H9 (cell line): ENCODE measurements around the gene ELFN2. TPM values are rescaled to one million over a fixed set of nuclear protein-coding genes. Genes with fewer than 3 reads are reported as not detected.

Experiments
- DNase-seq: peaks from one replicate; pipeline ENCODE4 v3.0.0-alpha.2; 2017
- H2AFZ ChIP-seq: one replicate; pipeline ENCODE4 v1.6.1; 2013; ENCODE audit warnings: mild to moderate bottlenecking, low read length, control low read depth, moderate library complexity
- H2AK5ac ChIP-seq: 2 replicates; pipeline ENCODE4 v1.6.1; 2013; ENCODE audit warnings: low read length, control low read depth, mixed read lengths; ENCODE audit not compliant: insufficient read length
- H2BK120ac ChIP-seq: one replicate; pipeline ENCODE4 v1.6.1; 2013; ENCODE audit warnings: low read depth, mild to moderate bottlenecking, low read length, control low read depth, inconsistent platforms; ENCODE audit not compliant: poor library complexity, severe bottlenecking
- H2BK12ac ChIP-seq: 2 replicates; pipeline ENCODE4 v1.6.1; 2013; ENCODE audit warnings: low read length, control low read depth, mixed read lengths, low read depth; ENCODE audit not compliant: insufficient read length
- H2BK15ac ChIP-seq: 2 replicates; pipeline ENCODE4 v1.6.1; 2013; ENCODE audit warnings: low read depth, low read length, control low read depth
- H2BK20ac ChIP-seq: one replicate; pipeline ENCODE4 v1.6.1; 2013; ENCODE audit warnings: low read depth, mild to moderate bottlenecking, low read length, control low read depth, inconsistent platforms; ENCODE audit not compliant: poor library complexity, severe bottlenecking
- H2BK5ac ChIP-seq: 2 replicates; pipeline ENCODE4 v1.6.1; 2013; ENCODE audit warnings: low read length, control low read depth, mixed read lengths; ENCODE audit not compliant: insufficient read length
- H3K14ac ChIP-seq: 2 replicates; pipeline ENCODE4 v1.6.1; 2013; ENCODE audit warnings: low read length, control low read depth; ENCODE audit not compliant: insufficient read depth
- H3K18ac ChIP-seq: 2 replicates; pipeline ENCODE4 v1.6.1; 2013; ENCODE audit warnings: low read depth, mild to moderate bottlenecking, mixed read lengths, low read length, control low read depth; ENCODE audit not compliant: insufficient read length
- H3K23ac ChIP-seq: 2 replicates; pipeline ENCODE4 v1.6.1; 2013; ENCODE audit warnings: low read length, control low read depth, mixed read lengths, low read depth; ENCODE audit not compliant: insufficient read length
- H3K23me2 ChIP-seq: 2 replicates; pipeline ENCODE4 v1.6.1; 2013; ENCODE audit warnings: low read depth, mild to moderate bottlenecking, mixed read lengths, low read length, control low read depth; ENCODE audit not compliant: insufficient read length, poor library complexity, severe bottlenecking
- H3K27ac ChIP-seq: 2 replicates; pipeline ENCODE4 v1.5.1; 2013; ENCODE audit warnings: low read length, control low read depth, mixed read lengths, low read depth; ENCODE audit not compliant: insufficient read length
- H3K27me3 ChIP-seq: 2 replicates; pipeline ENCODE4 v1.6.1; 2013; ENCODE audit warnings: low read length, control low read depth, inconsistent platforms; ENCODE audit not compliant: insufficient read depth
- H3K4ac ChIP-seq: 2 replicates; pipeline ENCODE4 v1.6.1; 2013; ENCODE audit warnings: low read depth, mild to moderate bottlenecking, control low read depth, inconsistent platforms, low read length, moderate library complexity
- H3K4me1 ChIP-seq: 2 replicates; pipeline ENCODE4 v1.6.1; 2013; ENCODE audit warnings: low read length, control low read depth, inconsistent platforms; ENCODE audit not compliant: insufficient read depth
- H3K4me2 ChIP-seq: 2 replicates; pipeline ENCODE4 v1.6.1; 2013; ENCODE audit warnings: low read length, control low read depth, mixed read lengths; ENCODE audit not compliant: insufficient read length, insufficient read depth
- H3K56ac ChIP-seq: 2 replicates; pipeline ENCODE4 v1.6.1; 2013; ENCODE audit warnings: low read depth, mild to moderate bottlenecking, mixed read lengths, low read length, control low read depth; ENCODE audit not compliant: insufficient read length
- H3K79me1 ChIP-seq: 2 replicates; pipeline ENCODE4 v1.6.1; 2013; ENCODE audit warnings: low read depth, mild to moderate bottlenecking, moderate library complexity, low read length, control low read depth, inconsistent platforms; ENCODE audit not compliant: insufficient read depth, poor library complexity, severe bottlenecking
- H3K79me2 ChIP-seq: 2 replicates; pipeline ENCODE4 v1.6.1; 2013; ENCODE audit warnings: low read length, control low read depth, inconsistent platforms; ENCODE audit not compliant: insufficient read depth
- H3K9ac ChIP-seq: 2 replicates; pipeline ENCODE4 v1.6.1; 2013; ENCODE audit warnings: low read length, control low read depth, mixed read lengths; ENCODE audit not compliant: insufficient read length; ENCODE audit errors: extremely low read depth
- H3K9me3 ChIP-seq: one replicate; pipeline ENCODE4 v1.6.1; 2013; ENCODE audit warnings: low read depth, low read length, inconsistent platforms; ENCODE audit not compliant: control insufficient read depth
- H3T11ph ChIP-seq: one replicate; pipeline ENCODE4 v1.6.1; 2013; ENCODE audit warnings: mild to moderate bottlenecking, low read length, control low read depth, inconsistent platforms
- H4K20me1 ChIP-seq: one replicate; pipeline ENCODE4 v1.6.1; 2013; ENCODE audit not compliant: control insufficient read depth, insufficient read length, insufficient read depth
- H4K5ac ChIP-seq: 2 replicates; pipeline ENCODE4 v1.6.1; 2013; ENCODE audit warnings: low read depth, mild to moderate bottlenecking, mixed read lengths, low read length, control low read depth; ENCODE audit not compliant: insufficient read length
- H4K8ac ChIP-seq: replicated peaks from 2 replicates; pipeline ENCODE4 v1.6.1; 2013; ENCODE audit warnings: low read length, control low read depth, mixed read lengths, low read depth; ENCODE audit not compliant: insufficient read length
- H4K91ac ChIP-seq: 2 replicates; pipeline ENCODE4 v1.6.1; 2013; ENCODE audit warnings: low read depth, mild to moderate bottlenecking, moderate library complexity, mixed read lengths, low read length, control low read depth; ENCODE audit not compliant: insufficient read length
- H3K27ac Mint-ChIP-seq, 3 experiments: 2 replicates in 2 of 3; 3 replicates in 1 of 3; pipeline ENCODE4 v1.8.0; 2020 to 2021; ENCODE audit warnings: mixed read lengths in 3 of 3, mild to moderate bottlenecking in 1 of 3, moderate library complexity in 1 of 3
- H3K27me3 Mint-ChIP-seq: 2 replicates; pipeline ENCODE4 v1.8.0; 2021; ENCODE audit warnings: low read depth, mild to moderate bottlenecking, moderate library complexity, mixed read lengths
- H3K36me3 Mint-ChIP-seq, 3 experiments: 2 replicates in 2 of 3; 3 replicates in 1 of 3; pipeline ENCODE4 v1.8.0; 2020 to 2021; ENCODE audit warnings: low read depth in 3 of 3, mixed read lengths in 3 of 3; ENCODE audit not compliant: insufficient read depth in 1 of 3
- H3K4me1 Mint-ChIP-seq, 2 experiments: 2 replicates each; pipeline ENCODE4 v1.8.0; 2020; ENCODE audit warnings: mixed read lengths in 2 of 2
- H3K4me3 Mint-ChIP-seq, 2 experiments: 2 replicates in 1 of 2; 3 replicates in 1 of 2; pipeline ENCODE4 v1.8.0; 2020 to 2021; ENCODE audit warnings: mild to moderate bottlenecking in 2 of 2, mixed read lengths in 2 of 2, moderate library complexity in 1 of 2
- H3K9me3 Mint-ChIP-seq, 2 experiments: 2 replicates in 1 of 2; 3 replicates in 1 of 2; pipeline ENCODE4 v1.8.0; 2020; ENCODE audit warnings: mild to moderate bottlenecking in 2 of 2, mixed read lengths in 2 of 2, moderate library complexity in 1 of 2
- WGBS: extraction: QIAGEN DNeasy Blood & Tissue Kit; methylation state at CpG from one replicate; pipeline ENCODE4 v1.1.7; 2013; ENCODE audit warnings: missing lambda C conversion rate, low lambda C conversion rate, mixed read lengths; ENCODE audit not compliant: insufficient read length; ENCODE audit errors: extremely low coverage; 5-methylcytosine and 5-hydroxymethylcytosine counted together
- total RNA-seq: library from RNA; stranded (reverse); gene quantifications from 2 replicates; pipeline ENCODE4 v1.2.1, GENCODE V29; 2021
- TF ChIP-seq, protein P1 (sequence below): fragments of 200-600 bp; sonication (generic); conservative IDR thresholded peaks from 3 replicates; pipeline ENCODE4 v1.8.0; 2021; ENCODE audit warnings: antibody characterized with exemption, mild to moderate bottlenecking

ELFN2 gene
- total RNA-seq, 1 experiment from 2014 or later, result 0.70 TPM

DNA sequence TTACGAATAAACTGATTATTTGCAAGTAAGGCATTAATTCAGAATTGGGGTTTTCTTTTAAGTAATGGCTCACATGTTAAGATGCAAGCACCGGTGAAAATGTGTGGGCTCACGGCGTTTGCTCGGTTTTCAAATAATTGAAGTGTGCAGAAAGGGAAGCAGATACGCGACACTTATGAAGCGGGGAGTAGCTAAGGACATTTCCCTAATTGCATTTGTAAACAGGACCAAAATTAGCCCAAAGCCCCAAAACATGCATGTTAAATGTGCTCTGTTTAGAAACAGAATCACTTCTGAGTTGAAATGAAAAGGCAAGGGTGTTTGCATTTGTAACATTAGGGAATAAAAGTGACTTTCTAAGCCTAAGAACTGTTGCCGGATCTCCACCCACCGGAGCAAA lies 61.3 kb downstream of the ELFN2 start:
- Histone ChIP-seq H2BK120ac (no peak overlapping the region), H3T11ph (no peak overlapping the region), H3K79me2 (no peaks in the 10 kb centered on the region), H3K9ac (no peak overlapping the region), H3K14ac (no peak overlapping the region), H3K23ac (no peak overlapping the region), H2AFZ (no peak overlapping the region), H2BK12ac (no peak overlapping the region), H2BK15ac (no peak overlapping the region), H3K27me3 (no peaks in the 10 kb centered on the region), H2BK5ac (no peak overlapping the region), H4K5ac (no peak overlapping the region), H3K79me1 (no peaks in the 10 kb centered on the region), H3K4ac (no peak overlapping the region), H3K56ac (no peak overlapping the region), H3K18ac (no peak overlapping the region), H3K23me2 (no peaks in the 10 kb centered on the region), H2AK5ac (no peak overlapping the region), H4K91ac (no peak overlapping the region), H4K20me1 (no peaks in the 10 kb centered on the region), H4K8ac (no peak overlapping the region), H3K27ac (no peak overlapping the region), H3K9me3 (no peaks in the 10 kb centered on the region), H2BK20ac (no peak overlapping the region), H3K4me1 (peaks cover 3% of the 10 kb centered on the region; the same call in 1 of the 2 replicates), H3K4me2 (no peak overlapping the region)
- no peak for DNase-seq
- peaks cover 7% of the 10 kb centered on the region for H3K27me3 Mint-ChIP-seq
- H3K9me3 Mint-ChIP-seq, result no peaks in the 10 kb centered on the region
- H3K4me3 Mint-ChIP-seq, result no peak overlapping the region
- no peaks in the 10 kb centered on the region; a peak in 1 of 7 replicates for H3K36me3 Mint-ChIP-seq
- peaks cover 14 to 38% of the 10 kb centered on the region in 2 experiments for H3K4me1 Mint-ChIP-seq
- TF ChIP-seq, protein P1, sequence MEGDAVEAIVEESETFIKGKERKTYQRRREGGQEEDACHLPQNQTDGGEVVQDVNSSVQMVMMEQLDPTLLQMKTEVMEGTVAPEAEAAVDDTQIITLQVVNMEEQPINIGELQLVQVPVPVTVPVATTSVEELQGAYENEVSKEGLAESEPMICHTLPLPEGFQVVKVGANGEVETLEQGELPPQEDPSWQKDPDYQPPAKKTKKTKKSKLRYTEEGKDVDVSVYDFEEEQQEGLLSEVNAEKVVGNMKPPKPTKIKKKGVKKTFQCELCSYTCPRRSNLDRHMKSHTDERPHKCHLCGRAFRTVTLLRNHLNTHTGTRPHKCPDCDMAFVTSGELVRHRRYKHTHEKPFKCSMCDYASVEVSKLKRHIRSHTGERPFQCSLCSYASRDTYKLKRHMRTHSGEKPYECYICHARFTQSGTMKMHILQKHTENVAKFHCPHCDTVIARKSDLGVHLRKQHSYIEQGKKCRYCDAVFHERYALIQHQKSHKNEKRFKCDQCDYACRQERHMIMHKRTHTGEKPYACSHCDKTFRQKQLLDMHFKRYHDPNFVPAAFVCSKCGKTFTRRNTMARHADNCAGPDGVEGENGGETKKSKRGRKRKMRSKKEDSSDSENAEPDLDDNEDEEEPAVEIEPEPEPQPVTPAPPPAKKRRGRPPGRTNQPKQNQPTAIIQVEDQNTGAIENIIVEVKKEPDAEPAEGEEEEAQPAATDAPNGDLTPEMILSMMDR, result no peak
- no CpG with 5 or more reads among the region's 10 CpGs for WGBS
- H3K27ac Mint-ChIP-seq, result peak overlapping the region in 1 of 3 experiments; percentile 72; a peak in 1 of 7 replicates
